OCI-LY7 (cell line): ENCODE results near the gene MBTPS1. TPM values are rescaled to one million over a fixed set of nuclear protein-coding genes. Genes with fewer than 3 reads are reported as not detected.

Source experiments
- BruUV-seq: library from RNA; stranded (reverse); fragments of 400-500 nt; replicated peaks from 2 replicates; lab custom pipeline; 2021; lab: Mats Ljungman, UMichigan
- CTCF ChIA-PET: fragments of 300-600 bp; sonication (Branson Sonifier 250); formaldehyde crosslinking; loops from one replicate; lab custom pipeline; 2022; ENCODE audit warnings: antibody characterized with exemption; ENCODE audit not compliant: unreplicated experiment; lab: Charles Lee
- POLR2A ChIA-PET: fragments of 300-600 bp; sonication (Branson Sonifier 250); formaldehyde crosslinking; loops from one replicate; lab custom pipeline; 2022; ENCODE audit warnings: antibody characterized with exemption; lab: Charles Lee
- DNase-seq: peaks from one replicate; pipeline ENCODE4 v3.0.0-alpha.2; 2015; ENCODE audit warnings: low spot score
- H2AFZ ChIP-seq: fragments of 200-600 bp; sonication (generic), shearing (Covaris generic); 2 replicates; pipeline ENCODE4 v1.6.1; 2014; ENCODE audit warnings: mild to moderate bottlenecking, antibody characterized with exemption, low read length, moderate library complexity
- H3K27ac ChIP-seq: fragments of 200-600 bp; sonication (generic); 2 replicates; pipeline ENCODE4 v1.5.1; 2014; ENCODE audit warnings: mixed run types, low read depth, mild to moderate bottlenecking, moderate library complexity, low read length, inconsistent platforms; ENCODE audit not compliant: poor library complexity, severe bottlenecking
- H3K36me3 ChIP-seq: fragments of 200-600 bp; sonication (generic); 2 replicates; pipeline ENCODE4 v1.6.1; 2014; ENCODE audit warnings: mild to moderate bottlenecking, antibody characterized with exemption, low read length, moderate library complexity, mixed read lengths; ENCODE audit not compliant: insufficient read depth
- H3K4me1 ChIP-seq: fragments of 200-600 bp; sonication (generic); 2 replicates; pipeline ENCODE4 v1.5.1; 2014; ENCODE audit warnings: mild to moderate bottlenecking, low read length; ENCODE audit not compliant: insufficient read depth, poor library complexity, severe bottlenecking
- H3K4me2 ChIP-seq: fragments of 200-600 bp; sonication (generic); 2 replicates; pipeline ENCODE4 v1.6.1; 2014; ENCODE audit warnings: mild to moderate bottlenecking, low read length
- H3K4me3 ChIP-seq: fragments of 200-600 bp; sonication (generic); 2 replicates; pipeline ENCODE4 v1.5.1; 2014; ENCODE audit warnings: mild to moderate bottlenecking, low read depth, low read length; ENCODE audit not compliant: poor library complexity, severe bottlenecking
- H3K79me2 ChIP-seq: fragments of 200-600 bp; sonication (generic); 2 replicates; pipeline ENCODE4 v1.6.1; 2016; ENCODE audit warnings: low read depth, mild to moderate bottlenecking, low read length, moderate library complexity, mixed read lengths; ENCODE audit not compliant: insufficient read depth
- H3K9me2 ChIP-seq: fragments of 200-600 bp; sonication (generic); 2 replicates; pipeline ENCODE4 v1.6.1; 2016; ENCODE audit warnings: mild to moderate bottlenecking, low read length, mixed read lengths; ENCODE audit not compliant: insufficient read depth
- H3K9me3 ChIP-seq: fragments of 200-600 bp; sonication (generic); 2 replicates; pipeline ENCODE4 v1.6.1; 2014; ENCODE audit warnings: mild to moderate bottlenecking, mixed run types, low read length, mixed read lengths
- H4K20me1 ChIP-seq: fragments of 200-600 bp; sonication (generic); 2 replicates; pipeline ENCODE4 v1.6.1; 2014; ENCODE audit warnings: mild to moderate bottlenecking, antibody characterized with exemption, low read length, moderate library complexity, mixed read lengths; ENCODE audit not compliant: insufficient read depth
- EZH2phosphoT487 ChIP-seq: fragments of 200-600 bp; sonication (generic); IDR thresholded peaks from 2 replicates; pipeline ENCODE4 v1.6.1; 2018; ENCODE audit warnings: low read depth, borderline replicate concordance, mild to moderate bottlenecking, mixed run types, antibody characterized with exemption, low read length, moderate library complexity, mixed read lengths
- intact Hi-C: fragments of 100-400 bp; cut with micrococcal nuclease; formaldehyde crosslinking; loops from one replicate; pipeline ENCODE4 v1.10.0; 2022; ENCODE audit not compliant: unreplicated experiment
- total RNA-seq, 2 experiments: library from RNA; depleted of rRNA in 1 of 2; stranded (reverse); fragments of >200 nt in 1 of 2; shearing (Covaris generic) in 1 of 2; gene quantifications; 2 replicates each; pipeline ENCODE4 v1.2.3, GENCODE V29; 2014 to 2022
- TF ChIP-seq, protein P1 (sequence below): fragments of 200-600 bp; sonication (generic); conservative IDR thresholded peaks from 2 replicates; pipeline ENCODE4 v1.5.1; 2014; ENCODE audit warnings: mild to moderate bottlenecking, antibody characterized with exemption, low read length, moderate library complexity, mixed read lengths

MBTPS1 gene
- total RNA-seq, 2 experiments from 2014 or later: 49.6 to 65.2 TPM

DNA sequence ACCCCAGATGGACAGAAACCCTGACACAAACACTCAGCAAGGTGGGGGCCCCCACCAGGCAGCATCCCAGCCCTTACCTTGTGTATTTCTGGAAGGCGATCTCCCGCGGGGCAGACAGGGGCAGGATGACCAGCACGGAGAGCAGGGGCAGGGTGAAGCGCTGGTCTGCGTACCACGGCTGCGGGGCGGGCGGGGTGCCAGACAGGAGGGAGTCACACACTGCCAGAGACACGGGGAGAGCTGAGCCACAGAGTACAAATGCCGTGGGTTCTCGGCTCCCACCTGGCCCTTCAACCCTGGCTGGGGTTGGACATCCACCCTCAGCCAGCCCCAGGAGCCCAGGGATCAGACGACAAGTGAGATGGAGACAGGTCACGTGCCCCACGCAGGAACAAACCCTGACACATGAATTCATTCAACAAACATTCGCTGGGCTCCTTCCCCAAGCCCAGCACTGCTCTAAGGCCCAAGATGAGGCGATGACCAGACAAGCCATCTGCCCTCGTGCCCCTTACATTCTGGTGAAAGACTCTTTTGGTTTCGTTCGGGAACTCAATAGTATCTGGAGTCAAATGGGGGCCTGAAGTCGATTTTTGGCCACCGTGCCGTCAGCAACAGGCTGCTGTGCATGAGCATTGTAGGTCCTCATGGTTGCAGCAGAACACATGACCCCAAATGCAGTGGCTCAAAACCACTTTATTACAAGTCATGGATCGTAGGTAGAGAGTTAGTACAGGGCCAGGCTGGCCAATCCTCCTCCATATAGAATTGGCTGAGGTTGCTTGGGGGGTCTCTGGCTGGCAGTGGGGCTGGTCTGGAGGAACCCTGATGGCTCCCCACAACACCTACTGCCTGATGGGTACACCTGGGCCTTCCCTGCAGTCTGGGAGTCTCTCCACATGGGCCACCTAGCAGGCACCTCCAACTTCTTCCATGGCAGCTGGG, 83.2 kb downstream of the MBTPS1 start:
- TF ChIP-seq, protein P1, sequence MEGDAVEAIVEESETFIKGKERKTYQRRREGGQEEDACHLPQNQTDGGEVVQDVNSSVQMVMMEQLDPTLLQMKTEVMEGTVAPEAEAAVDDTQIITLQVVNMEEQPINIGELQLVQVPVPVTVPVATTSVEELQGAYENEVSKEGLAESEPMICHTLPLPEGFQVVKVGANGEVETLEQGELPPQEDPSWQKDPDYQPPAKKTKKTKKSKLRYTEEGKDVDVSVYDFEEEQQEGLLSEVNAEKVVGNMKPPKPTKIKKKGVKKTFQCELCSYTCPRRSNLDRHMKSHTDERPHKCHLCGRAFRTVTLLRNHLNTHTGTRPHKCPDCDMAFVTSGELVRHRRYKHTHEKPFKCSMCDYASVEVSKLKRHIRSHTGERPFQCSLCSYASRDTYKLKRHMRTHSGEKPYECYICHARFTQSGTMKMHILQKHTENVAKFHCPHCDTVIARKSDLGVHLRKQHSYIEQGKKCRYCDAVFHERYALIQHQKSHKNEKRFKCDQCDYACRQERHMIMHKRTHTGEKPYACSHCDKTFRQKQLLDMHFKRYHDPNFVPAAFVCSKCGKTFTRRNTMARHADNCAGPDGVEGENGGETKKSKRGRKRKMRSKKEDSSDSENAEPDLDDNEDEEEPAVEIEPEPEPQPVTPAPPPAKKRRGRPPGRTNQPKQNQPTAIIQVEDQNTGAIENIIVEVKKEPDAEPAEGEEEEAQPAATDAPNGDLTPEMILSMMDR: no peak
- TF ChIP-seq EZH2phosphoT487: no peak
- no peaks in the 10 kb centered on the region for H3K9me3 ChIP-seq
- BruUV-seq: no TSS peak
- no peak for DNase-seq
- CTCF ChIA-PET: no interaction called here
- no peaks in the 10 kb centered on the region for H4K20me1 ChIP-seq
- H3K27ac ChIP-seq: no peak overlapping the region
- POLR2A ChIA-PET: no interaction called here
- no peaks in the 10 kb centered on the region for H3K4me1 ChIP-seq
- no peak overlapping the region for H3K4me2 ChIP-seq
- intact Hi-C loops: no loop called here
- H3K9me2 ChIP-seq: no peaks in the 10 kb centered on the region
- no peak overlapping the region for H3K4me3 ChIP-seq
- H3K79me2 ChIP-seq: no peaks in the 10 kb centered on the region
- H2AFZ ChIP-seq: no peak overlapping the region
- H3K36me3 ChIP-seq: no peaks in the 10 kb centered on the region

DNA sequence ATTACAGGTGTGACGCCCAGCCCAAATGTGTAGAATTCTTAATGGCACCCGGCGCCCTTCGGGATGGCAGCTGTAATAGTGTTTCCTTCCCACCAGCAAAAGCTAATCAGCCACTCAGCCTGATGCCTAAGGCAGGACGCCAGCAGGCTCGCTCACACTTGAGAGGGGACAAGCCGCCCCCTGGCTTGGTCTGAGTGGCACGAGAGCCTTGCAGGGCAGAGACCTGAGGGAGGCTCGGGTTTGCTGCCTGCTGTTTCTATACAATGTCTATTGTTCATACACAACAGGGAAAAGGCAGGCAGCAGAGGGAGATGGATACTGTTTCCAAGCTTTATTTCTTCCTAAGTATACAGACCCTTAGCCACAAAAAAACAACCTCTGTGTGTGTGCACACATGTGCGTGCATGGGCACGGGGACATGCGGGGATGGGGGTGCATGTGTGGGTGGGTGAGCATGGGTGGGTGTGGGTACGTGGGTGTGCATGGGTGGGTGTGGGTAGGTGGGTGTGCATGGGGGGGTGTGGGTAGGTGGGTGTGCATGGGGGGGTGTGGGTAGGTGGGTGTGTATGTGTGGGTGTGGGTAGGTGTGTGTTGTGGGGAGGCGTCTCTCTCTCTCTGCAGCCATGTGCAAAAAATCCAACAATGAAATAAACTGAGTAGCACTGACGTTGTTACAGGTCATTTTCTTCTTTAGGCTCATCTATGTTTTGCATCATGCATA, 84.1 kb downstream of the MBTPS1 start:
- H3K4me3 ChIP-seq: no peak overlapping the region
- H2AFZ ChIP-seq: no peak overlapping the region
- BruUV-seq: no TSS peak
- no peaks in the 10 kb centered on the region for H3K9me2 ChIP-seq
- intact Hi-C loops: no loop called here
- no peaks in the 10 kb centered on the region for H3K4me1 ChIP-seq
- H4K20me1 ChIP-seq: no peaks in the 10 kb centered on the region
- ChIA-PET POLR2A (no interaction called here), CTCF (no interaction called here)
- no peaks in the 10 kb centered on the region for H3K9me3 ChIP-seq
- DNase-seq: no peak
- no peaks in the 10 kb centered on the region for H3K79me2 ChIP-seq
- no peak overlapping the region for H3K4me2 ChIP-seq
- no peaks in the 10 kb centered on the region for H3K36me3 ChIP-seq
- TF ChIP-seq, protein P1: no peak
- TF ChIP-seq EZH2phosphoT487: no peak
- no peak overlapping the region for H3K27ac ChIP-seq
